ENCODE results near the gene NAGK. TPM values are rescaled to one million over a fixed set of nuclear protein-coding genes. Genes with fewer than 3 reads are reported as not detected.
A peak's percentile ranks its signal among the peaks of the same experiment; 100 is the strongest.

The NAGK gene
- total RNA-seq, 1 donor from 2014 or later, result 166 TPM

DNA sequence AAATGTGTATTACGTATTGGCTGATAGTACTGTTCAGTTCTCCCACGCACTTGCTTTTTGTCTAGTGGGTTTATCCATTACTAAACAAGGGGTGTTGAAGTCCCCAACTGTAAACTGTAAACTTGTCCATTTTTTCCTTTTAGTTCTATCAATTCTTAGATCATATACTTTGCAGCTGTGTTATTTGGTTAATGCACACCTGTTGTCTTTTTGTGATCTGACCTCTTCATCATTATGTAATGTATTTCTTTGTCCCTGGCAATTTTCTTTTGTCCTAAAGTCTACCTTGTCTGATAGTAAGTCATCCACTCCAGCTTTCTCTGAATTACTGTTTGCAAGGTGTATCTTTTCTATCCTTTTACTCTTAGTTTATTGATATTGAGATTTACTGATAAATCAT, 39.6 kb downstream of the NAGK start:
- no peak for DNase-seq (ENCODE audit: low spot score)

DNA sequence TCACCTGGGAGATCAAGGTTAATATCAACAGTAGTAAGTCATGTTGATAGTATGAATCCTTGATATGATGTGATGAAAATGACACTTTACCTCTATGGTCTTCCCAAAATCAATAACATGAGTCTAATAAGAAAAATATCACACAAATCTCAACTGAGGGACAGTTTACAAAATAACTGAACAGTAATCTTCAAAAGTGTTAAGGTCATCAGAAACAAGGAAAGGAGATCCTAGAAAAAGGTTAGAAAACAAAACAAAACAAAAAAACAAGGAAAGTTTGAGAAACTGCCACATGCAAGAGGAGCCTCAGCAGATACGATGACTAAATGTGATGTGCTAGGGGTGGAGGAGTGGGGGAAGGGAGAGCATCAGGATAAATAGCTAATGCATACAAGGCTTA, 45.4 kb downstream of the NAGK start:
- DNase-seq (ENCODE audit: low spot score), result no peak

DNA sequence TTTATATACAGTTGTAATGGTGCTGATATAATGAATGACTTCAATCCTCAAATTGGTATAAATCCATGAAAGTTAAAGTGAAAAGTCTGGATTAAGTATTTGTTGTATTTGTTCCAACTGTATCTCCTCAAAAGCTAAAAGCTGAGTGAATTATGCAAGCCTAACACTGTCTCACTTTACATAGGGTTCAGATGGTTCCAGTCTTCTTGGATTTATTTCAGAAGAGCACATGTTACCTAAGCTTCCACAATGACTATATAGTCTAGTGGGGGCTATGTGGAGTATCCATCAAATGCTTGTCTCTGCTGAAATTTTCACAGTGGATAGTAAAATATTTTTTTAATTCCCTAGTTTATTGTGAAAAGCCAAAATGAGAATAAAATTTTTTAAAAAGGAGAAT, 48.6 kb downstream of the NAGK start:
- DNase-seq (ENCODE audit: low spot score), result no peak

DNA sequence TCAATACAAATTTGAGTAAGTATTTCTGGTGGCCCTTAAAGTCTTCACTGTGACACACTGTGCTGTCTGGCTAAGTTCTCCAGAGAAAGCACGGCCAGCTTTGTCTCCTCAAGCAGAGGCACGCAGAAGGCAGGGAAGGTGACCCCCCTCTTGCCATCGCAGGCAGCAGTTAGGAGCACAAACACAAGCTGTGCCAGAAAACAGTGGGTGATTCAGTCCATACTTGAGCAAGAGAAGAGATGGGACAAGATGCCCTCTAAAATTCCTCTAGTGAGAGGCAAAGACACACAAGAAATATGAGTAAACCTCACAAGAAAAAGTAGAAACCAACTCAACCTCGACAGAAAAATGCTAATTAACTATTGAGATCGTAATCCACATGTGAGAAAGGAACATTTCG, 51.7 kb downstream of the NAGK start:
- peak; percentile 52 for DNase-seq (ENCODE audit: low spot score)

DNA sequence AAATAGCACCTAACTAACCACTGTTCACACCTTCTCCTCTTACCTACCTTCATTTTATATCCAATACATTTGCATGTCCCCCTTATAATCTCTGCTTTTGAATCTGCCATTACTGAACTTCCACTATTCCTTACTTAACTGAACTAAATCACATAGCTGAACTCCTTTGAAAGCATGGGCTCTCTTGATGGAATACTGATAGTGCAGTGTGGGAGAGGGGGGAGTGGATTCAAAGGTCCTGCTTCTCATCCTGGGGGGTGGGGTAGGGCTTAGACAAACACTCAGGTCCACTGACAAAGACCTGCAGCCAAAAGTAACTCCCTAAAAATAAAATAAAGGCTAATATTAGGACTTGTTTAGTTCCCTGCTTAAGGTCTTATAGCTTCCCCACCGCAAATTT, 53.0 kb downstream of the NAGK start:
- DNase-seq (ENCODE audit: low spot score), result no peak

DNA sequence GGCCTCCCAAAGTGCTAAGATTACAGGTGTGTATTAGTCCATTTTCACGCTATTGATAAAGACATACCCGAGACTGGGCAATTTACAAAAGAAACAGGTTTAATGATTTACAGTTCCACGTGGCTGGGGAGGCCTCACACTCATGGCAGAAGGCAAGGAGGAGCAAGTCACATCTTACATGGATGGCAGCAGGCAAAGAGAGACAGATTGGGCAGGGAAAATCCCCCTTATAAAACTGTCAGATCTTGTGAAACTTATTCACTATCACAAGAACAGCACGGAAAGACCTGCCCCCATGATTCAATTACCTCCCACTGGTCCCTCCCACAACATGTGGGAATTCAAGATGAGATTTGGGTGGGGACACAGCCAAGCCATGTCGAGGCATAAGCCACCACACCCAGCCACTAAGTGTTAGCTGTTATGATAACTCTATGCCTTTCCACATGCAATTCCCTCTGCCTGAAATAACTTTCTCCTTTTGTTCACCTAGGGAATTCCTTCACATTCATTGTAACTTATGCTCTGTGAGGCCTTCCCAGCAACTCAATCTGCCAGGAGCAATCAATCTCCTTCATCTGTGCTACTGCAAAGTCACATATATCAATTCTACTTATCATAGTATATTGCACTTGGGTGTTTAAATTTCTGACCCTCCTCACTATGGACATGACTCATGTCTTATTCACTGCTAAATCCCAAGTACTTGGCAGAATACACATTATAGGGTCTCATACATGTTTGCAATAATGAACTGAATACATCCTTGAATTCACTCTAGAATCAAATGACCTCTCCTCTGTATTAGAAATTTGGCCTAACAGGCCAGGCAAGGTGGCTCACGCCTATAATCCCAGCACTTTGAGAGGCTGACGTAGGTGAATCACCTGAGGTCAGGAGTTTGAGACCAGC, 54.2 kb downstream of the NAGK start:
- no peak for DNase-seq (ENCODE audit: low spot score)

DNA sequence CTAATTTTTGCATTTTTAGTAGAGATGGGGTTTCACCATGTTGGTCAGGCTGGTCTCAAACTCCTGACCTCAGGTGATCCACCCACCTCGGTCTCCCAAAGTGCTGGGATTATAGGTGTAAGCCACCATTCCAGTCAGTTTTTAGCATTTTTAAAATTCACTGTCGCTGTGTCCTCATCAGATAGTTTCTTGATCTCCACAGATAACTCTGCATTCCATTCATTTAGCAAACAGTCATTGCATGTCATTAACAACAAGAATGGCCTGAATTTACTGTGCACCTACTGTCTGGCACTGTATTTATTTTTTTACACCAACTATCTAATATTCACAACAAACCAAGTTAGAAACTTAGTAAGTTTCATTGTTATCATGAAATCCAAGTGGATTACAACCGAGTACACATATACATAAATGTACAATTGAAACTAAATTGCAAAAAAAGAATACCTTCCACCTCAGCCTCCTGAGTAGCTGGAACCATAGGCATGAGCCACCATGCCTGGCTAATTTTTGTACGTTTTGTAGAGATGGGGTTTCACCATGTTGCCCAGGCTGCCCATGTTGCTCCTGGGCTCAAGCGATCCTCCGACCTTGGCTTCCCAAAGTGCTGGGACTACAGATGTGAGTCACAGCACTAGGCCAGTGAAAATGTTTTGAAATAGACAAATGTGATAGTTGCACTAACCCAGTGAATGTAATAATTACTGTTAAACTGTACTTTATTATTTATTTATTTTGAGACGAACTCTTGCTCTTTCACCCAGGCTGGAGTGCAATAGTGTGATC, 57.3 kb downstream of the NAGK start:
- DNase-seq (ENCODE audit: low spot score), result no peak

DNA sequence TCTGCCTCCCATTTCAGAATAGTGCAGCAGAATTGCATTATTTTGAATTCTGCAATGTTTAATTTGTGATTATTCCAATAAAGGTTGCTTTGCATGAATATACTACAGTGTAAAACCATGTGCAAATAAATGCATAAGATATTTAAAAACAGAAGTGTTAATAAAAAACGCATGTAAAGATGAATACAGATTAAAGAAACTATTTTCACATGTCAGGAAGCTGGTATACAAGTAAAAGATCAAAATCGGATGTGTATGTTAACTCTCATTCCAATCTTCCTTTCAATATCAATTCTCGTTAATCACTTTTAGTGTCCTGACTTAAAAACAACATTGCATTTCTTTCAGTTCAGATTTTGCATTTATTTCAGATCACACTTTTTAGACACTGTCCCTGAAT, 58.5 kb downstream of the NAGK start:
- no peak for DNase-seq (ENCODE audit: low spot score)

Other genes with a start within 250 kb of the NAGK start
- 1.2 TPM for gene CLEC4F, start 248.0 kb upstream of the NAGK start, total RNA-seq
- gene CD207, start 232.8 kb upstream of the NAGK start, total RNA-seq, result 1.3 TPM
- gene VAX2, start 168.1 kb upstream of the NAGK start, total RNA-seq, result 0.44 TPM
- gene ATP6V1B1, start 132.7 kb upstream of the NAGK start, total RNA-seq, result 2.4 TPM
- 1.8 TPM for gene ANKRD53, start 90.0 kb upstream of the NAGK start, total RNA-seq
- 74.5 TPM for gene TEX261, start 73.8 kb upstream of the NAGK start, total RNA-seq
- 26.3 TPM for gene MCEE, start 61.6 kb downstream of the NAGK start, total RNA-seq
- gene MPHOSPH10, start 62.0 kb downstream of the NAGK start, total RNA-seq, result 54.0 TPM
- gene PAIP2B, start 158.5 kb downstream of the NAGK start, total RNA-seq, result 11.6 TPM

Measured in ureter (tissue), 1 donor.